ENCODE results near the gene SATB2.

DNA sequence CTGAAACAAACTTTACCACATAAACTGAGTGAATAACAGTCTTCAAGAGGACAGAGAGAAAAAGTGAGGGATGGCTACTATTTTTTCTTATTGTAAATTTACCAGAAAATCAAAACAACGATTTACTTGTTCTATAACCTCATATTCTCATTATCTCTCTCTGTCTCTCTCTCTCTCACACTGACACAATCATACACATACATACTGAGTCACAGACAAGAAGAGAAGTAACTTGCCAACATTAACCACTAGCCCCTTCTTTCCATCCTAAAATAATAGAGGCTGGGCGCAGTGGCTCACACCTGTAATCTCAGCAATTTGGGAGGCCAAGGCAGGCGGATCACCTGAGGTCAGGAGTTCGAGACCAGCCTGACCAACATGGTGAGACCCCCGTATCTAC, 18.2 kb downstream of the SATB2 start:
- TF ChIP-seq, protein P1, sequence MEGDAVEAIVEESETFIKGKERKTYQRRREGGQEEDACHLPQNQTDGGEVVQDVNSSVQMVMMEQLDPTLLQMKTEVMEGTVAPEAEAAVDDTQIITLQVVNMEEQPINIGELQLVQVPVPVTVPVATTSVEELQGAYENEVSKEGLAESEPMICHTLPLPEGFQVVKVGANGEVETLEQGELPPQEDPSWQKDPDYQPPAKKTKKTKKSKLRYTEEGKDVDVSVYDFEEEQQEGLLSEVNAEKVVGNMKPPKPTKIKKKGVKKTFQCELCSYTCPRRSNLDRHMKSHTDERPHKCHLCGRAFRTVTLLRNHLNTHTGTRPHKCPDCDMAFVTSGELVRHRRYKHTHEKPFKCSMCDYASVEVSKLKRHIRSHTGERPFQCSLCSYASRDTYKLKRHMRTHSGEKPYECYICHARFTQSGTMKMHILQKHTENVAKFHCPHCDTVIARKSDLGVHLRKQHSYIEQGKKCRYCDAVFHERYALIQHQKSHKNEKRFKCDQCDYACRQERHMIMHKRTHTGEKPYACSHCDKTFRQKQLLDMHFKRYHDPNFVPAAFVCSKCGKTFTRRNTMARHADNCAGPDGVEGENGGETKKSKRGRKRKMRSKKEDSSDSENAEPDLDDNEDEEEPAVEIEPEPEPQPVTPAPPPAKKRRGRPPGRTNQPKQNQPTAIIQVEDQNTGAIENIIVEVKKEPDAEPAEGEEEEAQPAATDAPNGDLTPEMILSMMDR (IDR thresholded peaks at IDR 0.05) = no peak
- TF ChIP-seq POLR2A (IDR thresholded peaks at IDR 0.05) = no peak

Measured in ovary (tissue), 3 donors.